ENCODE data around the gene NQO2. TPM values are rescaled to one million over a fixed set of nuclear protein-coding genes. Genes with fewer than 3 reads are reported as not detected.

Gene NQO2
- total and polyA plus RNA-seq, 2 experiments from 2014 or later, result 38.7 to 103 TPM

GRCh38 chr6:3009930-3010329 lies 10.2 kb downstream of the NQO2 start:
- Histone ChIP-seq H3K4me1 (ENCODE audit: low read depth) (no peaks in the 10 kb centered on the region), H3K9me3 (ENCODE audit: low read depth) (no peaks in the 10 kb centered on the region), H3K4me3 (no peak overlapping the region), H3K27me3 (no peaks in the 10 kb centered on the region), H3K27ac (no peak overlapping the region), H3K36me3 (peaks cover 25% of the 10 kb centered on the region)
- TF ChIP-seq CTCF (IDR thresholded peaks at IDR 0.05; ENCODE audit: low read depth, low read length), result no peak
- DNase-seq (ENCODE audit: low read depth in 1 of 2, low spot score in 1 of 2), result peak in 1 of 2 donors; percentile 34

GRCh38 chr6:3011158-3011557 lies 11.5 kb downstream of the NQO2 start:
- Histone ChIP-seq H3K4me1 (ENCODE audit: low read depth) (no peaks in the 10 kb centered on the region), H3K4me3 (no peak overlapping the region), H3K9me3 (ENCODE audit: low read depth) (no peaks in the 10 kb centered on the region), H3K27me3 (no peaks in the 10 kb centered on the region), H3K27ac (no peak overlapping the region), H3K36me3 (peaks cover 25% of the 10 kb centered on the region)
- DNase-seq (ENCODE audit: low read depth in 1 of 2, low spot score in 1 of 2), result no peak
- TF ChIP-seq CTCF (IDR thresholded peaks at IDR 0.05; ENCODE audit: low read depth, low read length), result no peak

- no peak for DNase-seq (ENCODE audit: low read depth in 1 of 2, low spot score in 1 of 2)
- H3K27me3 ChIP-seq, result no peaks in the 10 kb centered on the region
- no peaks in the 10 kb centered on the region for H3K9me3 ChIP-seq (ENCODE audit: low read depth)
- no peaks in the 10 kb centered on the region for H3K4me1 ChIP-seq (ENCODE audit: low read depth)
- TF ChIP-seq CTCF (IDR thresholded peaks at IDR 0.05; ENCODE audit: low read depth, low read length), result no peak
- H3K27ac ChIP-seq, result no peak overlapping the region
- H3K36me3 ChIP-seq, result peaks cover 25% of the 10 kb centered on the region
- no peak overlapping the region for H3K4me3 ChIP-seq
These were observed 11.9 kb downstream of the NQO2 start for GRCh38 chr6:3011592-3011991.

- no peaks in the 10 kb centered on the region for H3K27me3 ChIP-seq
- DNase-seq (ENCODE audit: low read depth in 1 of 2, low spot score in 1 of 2), result peak in 1 of 2 donors; percentile 56
- TF ChIP-seq CTCF (IDR thresholded peaks at IDR 0.05; ENCODE audit: low read depth, low read length), result no peak
- no peak overlapping the region for H3K4me3 ChIP-seq
- H3K4me1 ChIP-seq (ENCODE audit: low read depth), result no peaks in the 10 kb centered on the region
- peaks cover 29% of the 10 kb centered on the region for H3K36me3 ChIP-seq
- no peaks in the 10 kb centered on the region for H3K9me3 ChIP-seq (ENCODE audit: low read depth)
- no peak overlapping the region for H3K27ac ChIP-seq
These were observed 13.8 kb downstream of the NQO2 start for GRCh38 chr6:3013486-3013885.

GRCh38 chr6:3013901-3014674 lies 14.4 kb downstream of the NQO2 start:
- Histone ChIP-seq H3K4me3 (no peak overlapping the region), H3K27ac (no peak overlapping the region), H3K27me3 (no peaks in the 10 kb centered on the region), H3K9me3 (ENCODE audit: low read depth) (no peaks in the 10 kb centered on the region), H3K36me3 (peaks cover 29% of the 10 kb centered on the region), H3K4me1 (ENCODE audit: low read depth) (no peaks in the 10 kb centered on the region)
- no peak for DNase-seq (ENCODE audit: low read depth in 1 of 2, low spot score in 1 of 2)
- no peak for TF ChIP-seq CTCF (IDR thresholded peaks at IDR 0.05; ENCODE audit: low read depth, low read length)

All from cardiac muscle cell (in vitro differentiated cells and primary cell).